Dendritic cell treated with granulocyte-macrophage colony-stimulating factor and Interleukin-4, amounts not matched to agents 40 ng/mL and 50 ng/mL, for 4 days (primary cell): ENCODE measurements around the gene SINHCAF.

Experiments used
- H3K27ac Mint-ChIP-seq: one replicate; pipeline ENCODE4 v1.8.0; 2022; ENCODE audit warnings: mild to moderate bottlenecking, mixed read lengths
- H3K27me3 Mint-ChIP-seq: one replicate; pipeline ENCODE4 v1.8.0; 2022; ENCODE audit warnings: mild to moderate bottlenecking, mixed read lengths
- H3K36me3 Mint-ChIP-seq: one replicate; pipeline ENCODE4 v1.8.0; 2022; ENCODE audit warnings: low read depth, mixed read lengths
- H3K4me1 Mint-ChIP-seq: one replicate; pipeline ENCODE4 v1.8.0; 2022; ENCODE audit warnings: low read depth, mixed read lengths
- H3K4me3 Mint-ChIP-seq: one replicate; pipeline ENCODE4 v1.8.0; 2022; ENCODE audit warnings: mild to moderate bottlenecking, moderate library complexity, mixed read lengths
- H3K9me3 Mint-ChIP-seq: one replicate; pipeline ENCODE4 v1.8.0; 2022; ENCODE audit warnings: mixed read lengths
- intact Hi-C: fragments of 100-400 bp; cut with micrococcal nuclease; formaldehyde crosslinking; loops from one replicate; pipeline ENCODE4 v1.15.0; 2022

The SINHCAF gene

DNA sequence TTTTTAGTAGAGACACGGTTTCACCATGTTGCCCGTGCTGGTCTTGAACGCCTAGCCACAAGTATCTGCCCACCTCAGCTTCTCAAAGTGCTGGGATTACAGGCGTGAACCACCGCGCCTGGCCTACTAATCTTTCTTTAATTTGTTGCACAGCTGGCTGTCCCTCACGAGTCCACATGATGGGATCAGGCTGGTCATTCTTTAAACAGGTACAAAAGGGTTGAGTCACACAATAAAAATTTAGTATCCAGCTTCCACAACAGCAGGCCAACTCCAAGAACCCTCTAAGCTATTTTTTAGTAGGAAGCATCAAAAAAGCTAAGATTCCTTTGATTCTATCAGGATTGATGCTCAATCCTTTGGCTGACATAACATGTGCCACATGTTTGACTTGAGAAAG lies 17.8 kb downstream of the SINHCAF start:
- no peak overlapping the region for H3K27ac Mint-ChIP-seq
- no peak overlapping the region for H3K4me3 Mint-ChIP-seq
- intact Hi-C loops: no loop called here
- H3K9me3 Mint-ChIP-seq: no peaks in the 10 kb centered on the region
- peaks cover 7% of the 10 kb centered on the region for H3K4me1 Mint-ChIP-seq
- H3K27me3 Mint-ChIP-seq: no peaks in the 10 kb centered on the region
- H3K36me3 Mint-ChIP-seq: peaks cover 40% of the 10 kb centered on the region

DNA sequence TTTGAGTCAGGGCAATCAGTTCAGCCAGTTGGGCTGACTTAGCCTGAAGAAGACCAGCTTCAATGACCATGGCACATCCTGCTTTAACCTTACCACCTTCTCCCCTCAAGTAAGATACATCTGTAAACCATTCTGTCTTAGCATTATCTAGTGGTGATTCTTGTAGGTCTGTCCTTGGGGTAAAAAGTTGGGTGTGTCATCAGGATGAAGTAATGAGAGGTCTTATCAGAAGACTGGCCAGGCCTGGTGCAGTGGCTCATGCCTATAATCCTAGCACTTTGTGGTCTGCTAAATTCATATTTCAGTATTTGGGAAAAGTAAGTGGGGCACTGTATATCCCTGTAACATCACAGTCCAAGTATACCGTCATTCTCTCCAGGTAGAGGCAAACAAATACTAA lies 19.1 kb downstream of the SINHCAF start:
- Mint-ChIP-seq H3K27me3 (no peaks in the 10 kb centered on the region), H3K4me1 (peaks cover 10% of the 10 kb centered on the region), H3K36me3 (peaks cover 44% of the 10 kb centered on the region), H3K4me3 (no peak overlapping the region), H3K9me3 (no peaks in the 10 kb centered on the region), H3K27ac (no peak overlapping the region)
- intact Hi-C loops: no loop called here

DNA sequence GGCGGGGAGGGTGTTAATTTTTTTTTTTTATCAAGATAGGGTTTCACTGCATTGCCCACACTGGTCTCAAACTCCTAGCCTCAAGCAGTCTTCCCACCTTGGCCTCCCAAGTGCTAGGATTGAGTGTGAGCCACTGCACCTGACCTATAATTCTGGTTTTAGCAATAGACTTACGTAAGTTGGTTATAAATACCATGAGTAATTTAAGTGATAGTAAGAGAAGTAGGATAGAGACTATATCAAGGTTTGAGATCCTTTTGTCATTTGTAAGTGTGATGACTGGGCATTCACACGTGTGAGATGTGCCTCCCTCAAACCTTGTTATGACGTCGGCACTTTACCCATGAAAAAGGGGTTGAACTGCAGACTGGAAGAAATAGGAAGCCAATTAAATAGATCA lies 22.5 kb downstream of the SINHCAF start:
- peaks cover 36% of the 10 kb centered on the region for H3K36me3 Mint-ChIP-seq
- H3K27me3 Mint-ChIP-seq: no peaks in the 10 kb centered on the region
- H3K27ac Mint-ChIP-seq: no peak overlapping the region
- peaks cover 29% of the 10 kb centered on the region for H3K4me1 Mint-ChIP-seq
- H3K4me3 Mint-ChIP-seq: no peak overlapping the region
- intact Hi-C loops: no loop called here
- no peaks in the 10 kb centered on the region for H3K9me3 Mint-ChIP-seq

DNA sequence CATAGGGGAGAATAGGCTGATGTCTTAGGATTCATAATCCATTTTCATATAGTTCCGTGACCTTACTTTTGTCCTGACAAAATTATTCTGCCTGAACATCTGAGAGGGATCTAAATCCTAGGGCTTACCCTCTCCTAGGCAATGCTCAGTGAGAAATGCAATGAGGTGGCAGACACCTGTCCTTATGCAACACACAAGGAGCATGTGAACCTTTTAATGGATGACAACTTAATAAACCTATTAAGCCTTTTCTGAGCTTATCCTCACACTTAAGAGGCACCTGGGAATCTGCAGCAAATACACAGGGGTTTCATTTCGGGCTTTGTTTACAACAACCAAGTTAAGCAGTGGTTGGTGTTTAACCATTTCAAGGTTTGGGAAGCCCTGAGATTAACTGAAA lies 24.6 kb downstream of the SINHCAF start:
- Mint-ChIP-seq H3K4me3 (no peak overlapping the region), H3K9me3 (no peaks in the 10 kb centered on the region), H3K4me1 (peaks cover 35% of the 10 kb centered on the region), H3K27me3 (no peaks in the 10 kb centered on the region), H3K27ac (peak overlapping the region; percentile 83), H3K36me3 (peaks cover 52% of the 10 kb centered on the region)
- intact Hi-C loops: no loop called here

DNA sequence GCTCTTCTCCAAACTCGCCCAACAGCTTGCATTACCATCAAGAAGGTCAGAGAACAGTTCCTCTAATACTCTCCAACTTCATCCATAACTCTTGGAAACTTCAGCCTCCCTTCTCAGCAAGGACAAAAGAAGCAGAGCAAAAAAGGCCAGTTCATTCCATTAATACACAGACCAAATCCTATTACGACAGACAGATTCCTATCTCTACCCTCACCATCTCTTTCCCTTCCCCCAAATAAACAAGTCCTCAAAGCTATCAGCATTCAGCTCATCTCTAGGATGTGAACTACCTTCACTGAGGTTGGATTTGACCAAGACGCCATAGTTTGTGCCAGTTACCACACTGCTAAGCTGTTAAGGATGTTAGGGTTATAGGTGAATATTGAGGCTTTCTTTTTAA lies 25.2 kb downstream of the SINHCAF start:
- no peak overlapping the region for H3K4me3 Mint-ChIP-seq
- H3K9me3 Mint-ChIP-seq: no peaks in the 10 kb centered on the region
- intact Hi-C loops: no loop called here
- no peaks in the 10 kb centered on the region for H3K27me3 Mint-ChIP-seq
- peak overlapping the region; percentile 83 for H3K27ac Mint-ChIP-seq
- peaks cover 58% of the 10 kb centered on the region for H3K36me3 Mint-ChIP-seq
- H3K4me1 Mint-ChIP-seq: peaks cover 35% of the 10 kb centered on the region

DNA sequence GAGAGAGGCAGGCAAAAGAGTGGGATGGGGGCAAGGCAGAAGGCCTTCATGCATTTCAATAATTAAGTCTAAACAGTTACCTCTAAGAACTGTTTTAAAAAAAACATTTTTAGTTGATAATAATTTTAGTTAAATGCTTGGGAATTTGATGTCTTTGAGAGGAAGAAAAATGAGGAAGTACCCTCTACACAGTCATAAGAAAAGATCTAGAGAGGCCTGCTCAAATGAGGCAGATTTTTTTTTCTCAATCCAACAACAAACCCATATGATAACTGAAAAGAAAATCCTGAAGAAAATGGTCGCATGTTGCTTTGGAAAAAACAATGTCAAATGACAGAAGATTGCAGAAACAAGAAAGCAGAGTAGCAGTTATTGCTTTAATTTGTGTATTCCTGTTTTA lies 25.6 kb downstream of the SINHCAF start:
- Mint-ChIP-seq H3K4me1 (peaks cover 35% of the 10 kb centered on the region), H3K27ac (peak overlapping the region; percentile 83), H3K9me3 (no peaks in the 10 kb centered on the region), H3K4me3 (no peak overlapping the region), H3K27me3 (no peaks in the 10 kb centered on the region), H3K36me3 (peaks cover 62% of the 10 kb centered on the region)
- intact Hi-C loops: no loop called here

DNA sequence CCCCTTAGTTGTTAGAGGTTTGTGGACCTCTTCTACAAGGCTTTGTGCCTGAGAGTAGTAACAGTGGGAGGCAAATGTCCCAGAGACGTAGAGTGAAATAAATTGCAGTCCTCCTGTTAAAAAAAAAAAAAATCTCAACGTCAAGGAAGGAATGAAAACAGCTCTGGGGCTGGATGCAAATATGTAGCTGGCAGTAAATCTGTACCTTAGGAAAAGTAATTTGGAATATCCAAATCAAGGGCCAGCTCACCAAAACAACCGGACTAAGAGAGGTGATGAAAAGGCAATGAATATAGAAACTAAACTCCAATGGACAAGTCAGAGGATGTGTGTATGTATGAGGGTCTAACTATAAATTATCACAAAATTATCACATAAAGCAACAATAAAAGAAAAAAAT lies 27.0 kb downstream of the SINHCAF start:
- H3K27me3 Mint-ChIP-seq: no peaks in the 10 kb centered on the region

DNA sequence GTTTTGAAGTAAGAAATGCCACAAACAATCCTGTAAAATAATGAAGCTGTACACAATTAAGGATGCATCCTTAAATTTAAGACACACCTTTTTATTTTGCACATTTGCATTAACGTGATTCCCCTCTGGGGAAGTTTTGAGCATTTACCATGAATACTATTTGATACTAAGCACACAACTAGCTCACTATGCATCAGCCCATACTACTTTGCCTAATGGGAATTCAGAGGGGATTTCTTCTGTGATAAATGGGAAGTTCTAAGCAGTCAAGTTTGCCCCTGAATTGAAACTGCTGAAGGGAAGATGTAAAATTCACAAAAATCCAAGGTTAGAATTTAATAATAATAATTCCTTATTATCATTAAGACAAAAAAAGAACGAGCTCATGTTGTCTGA lies 27.4 kb downstream of the SINHCAF start:
- H3K9me3 Mint-ChIP-seq: no peaks in the 10 kb centered on the region
- H3K4me1 Mint-ChIP-seq: peaks cover 32% of the 10 kb centered on the region
- no peak overlapping the region for H3K4me3 Mint-ChIP-seq
- no peaks in the 10 kb centered on the region for H3K27me3 Mint-ChIP-seq
- intact Hi-C loops: no loop called here
- peaks cover 62% of the 10 kb centered on the region for H3K36me3 Mint-ChIP-seq
- no peak overlapping the region for H3K27ac Mint-ChIP-seq

More for the DNA sequence above, 27.0 kb downstream of the SINHCAF start:
- H3K27ac Mint-ChIP-seq: no peak overlapping the region
- H3K4me1 Mint-ChIP-seq: peaks cover 35% of the 10 kb centered on the region
- no peaks in the 10 kb centered on the region for H3K9me3 Mint-ChIP-seq
- H3K36me3 Mint-ChIP-seq: peaks cover 62% of the 10 kb centered on the region
- H3K4me3 Mint-ChIP-seq: no peak overlapping the region
- intact Hi-C loops: no loop called here

DNA sequence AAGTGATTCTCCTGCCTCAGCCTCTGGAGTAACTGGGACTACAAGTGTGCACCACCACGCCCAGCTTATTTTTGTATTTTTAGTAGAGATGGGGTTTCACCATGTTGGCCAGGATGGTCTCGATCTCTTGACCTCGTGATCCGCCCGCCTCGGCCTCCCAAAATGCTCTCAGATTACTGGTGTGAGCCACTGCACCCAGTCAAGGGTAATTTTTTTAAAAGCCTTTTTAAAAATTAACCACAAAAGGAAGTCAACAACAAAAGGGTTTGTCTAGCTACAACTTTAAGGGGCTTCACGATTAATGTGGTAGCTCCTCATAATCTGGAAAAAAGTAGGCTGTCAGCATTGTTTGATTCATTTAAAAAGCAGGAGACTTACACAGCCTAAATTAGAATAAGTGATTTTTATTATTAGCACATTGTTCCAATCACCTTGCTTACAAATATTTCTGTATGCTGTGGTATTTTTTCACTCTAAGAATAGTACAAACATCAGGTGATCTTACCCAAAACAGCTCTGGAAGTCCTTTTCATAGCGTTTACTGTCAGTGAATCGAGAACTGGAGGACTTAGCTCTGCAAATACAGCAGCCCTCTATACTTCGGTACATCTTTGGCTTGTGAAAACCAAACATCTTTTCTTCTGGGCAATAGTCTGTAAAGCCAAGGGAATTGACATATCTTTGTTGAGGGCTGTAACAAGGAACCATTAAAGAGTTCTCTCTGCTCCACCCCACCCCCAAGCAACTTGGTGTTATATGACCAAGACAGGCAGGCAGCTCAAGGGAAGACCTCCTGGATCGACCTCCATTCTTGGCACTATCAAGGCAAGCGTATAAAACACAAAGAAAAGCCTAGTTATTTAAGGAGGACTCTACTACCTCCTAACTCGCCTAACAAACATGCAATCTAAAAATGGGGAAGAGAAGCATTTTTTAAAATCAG lies 28.1 kb downstream of the SINHCAF start:
- Mint-ChIP-seq H3K36me3 (peaks cover 62% of the 10 kb centered on the region), H3K4me3 (no peak overlapping the region), H3K27ac (no peak overlapping the region), H3K9me3 (no peaks in the 10 kb centered on the region), H3K27me3 (no peaks in the 10 kb centered on the region), H3K4me1 (peaks cover 25% of the 10 kb centered on the region)
- intact Hi-C loops: no loop called here

DNA sequence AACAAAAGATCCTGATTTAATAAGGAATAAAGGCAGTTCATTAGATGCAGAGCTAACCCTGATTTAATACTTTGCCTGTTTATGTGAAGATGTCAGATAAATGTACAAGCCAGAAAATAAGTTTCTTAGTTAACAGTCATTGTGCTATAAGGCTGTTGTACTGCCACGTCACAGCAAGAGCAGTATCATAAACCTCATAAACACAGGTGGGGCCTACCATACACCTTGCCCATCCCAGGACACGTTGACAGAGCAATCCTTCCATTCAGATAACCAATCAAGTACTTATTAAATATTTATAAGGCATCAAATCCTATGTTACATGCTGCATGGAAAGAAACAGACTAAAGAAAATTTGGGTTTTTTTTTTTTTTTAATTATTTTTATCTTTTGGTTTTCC lies 36.5 kb downstream of the SINHCAF start:
- no peaks in the 10 kb centered on the region for H3K4me1 Mint-ChIP-seq
- no peak overlapping the region for H3K27ac Mint-ChIP-seq
- no peaks in the 10 kb centered on the region for H3K9me3 Mint-ChIP-seq
- H3K36me3 Mint-ChIP-seq: peaks cover 97% of the 10 kb centered on the region
- intact Hi-C loops: no loop called here
- no peak overlapping the region for H3K4me3 Mint-ChIP-seq
- no peaks in the 10 kb centered on the region for H3K27me3 Mint-ChIP-seq

DNA sequence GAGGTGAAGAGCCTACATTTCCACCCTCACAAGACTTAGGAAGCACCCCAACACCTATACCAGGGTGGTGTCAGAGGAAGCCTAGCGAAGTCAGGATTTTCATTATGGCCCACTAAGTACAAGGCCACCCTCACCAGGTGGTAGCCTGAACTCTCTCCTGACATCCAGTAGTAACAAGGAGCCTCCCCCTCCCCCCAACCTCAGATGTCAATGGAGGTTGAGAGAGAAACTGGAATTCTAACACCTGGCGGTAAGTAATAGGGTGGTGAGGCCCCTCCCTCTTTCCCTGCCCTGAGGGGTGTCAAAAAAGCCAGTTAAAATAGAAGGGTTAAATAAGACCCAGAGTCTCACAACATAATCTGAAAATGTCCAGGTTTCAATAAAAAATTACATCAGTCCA lies 37.6 kb downstream of the SINHCAF start:
- intact Hi-C loops: no loop called here
- H3K27ac Mint-ChIP-seq: no peak overlapping the region
- H3K4me3 Mint-ChIP-seq: no peak overlapping the region
- no peaks in the 10 kb centered on the region for H3K27me3 Mint-ChIP-seq
- no peaks in the 10 kb centered on the region for H3K9me3 Mint-ChIP-seq
- no peaks in the 10 kb centered on the region for H3K4me1 Mint-ChIP-seq
- peaks cover 97% of the 10 kb centered on the region for H3K36me3 Mint-ChIP-seq

DNA sequence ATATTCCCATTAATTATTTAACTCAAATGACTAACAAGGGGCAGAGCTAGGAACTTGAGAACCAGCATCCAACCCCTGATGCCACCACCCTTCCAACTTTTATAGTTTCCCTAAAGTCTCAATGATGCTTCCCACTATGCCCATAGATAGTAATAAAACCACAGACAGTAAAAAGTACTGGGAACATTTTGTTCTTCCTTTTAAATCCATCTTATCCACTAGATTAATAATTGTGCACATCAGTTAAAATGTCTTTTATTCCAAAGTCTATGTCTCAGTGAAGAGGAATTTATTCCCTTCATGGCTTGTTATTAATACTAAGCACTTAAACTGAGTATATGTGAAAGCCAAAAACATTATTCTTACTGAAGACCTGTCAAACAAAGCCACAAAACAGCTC lies 45.8 kb downstream of the SINHCAF start:
- H3K36me3 Mint-ChIP-seq: peaks cover 83% of the 10 kb centered on the region
- H3K4me1 Mint-ChIP-seq: no peaks in the 10 kb centered on the region

DNA sequence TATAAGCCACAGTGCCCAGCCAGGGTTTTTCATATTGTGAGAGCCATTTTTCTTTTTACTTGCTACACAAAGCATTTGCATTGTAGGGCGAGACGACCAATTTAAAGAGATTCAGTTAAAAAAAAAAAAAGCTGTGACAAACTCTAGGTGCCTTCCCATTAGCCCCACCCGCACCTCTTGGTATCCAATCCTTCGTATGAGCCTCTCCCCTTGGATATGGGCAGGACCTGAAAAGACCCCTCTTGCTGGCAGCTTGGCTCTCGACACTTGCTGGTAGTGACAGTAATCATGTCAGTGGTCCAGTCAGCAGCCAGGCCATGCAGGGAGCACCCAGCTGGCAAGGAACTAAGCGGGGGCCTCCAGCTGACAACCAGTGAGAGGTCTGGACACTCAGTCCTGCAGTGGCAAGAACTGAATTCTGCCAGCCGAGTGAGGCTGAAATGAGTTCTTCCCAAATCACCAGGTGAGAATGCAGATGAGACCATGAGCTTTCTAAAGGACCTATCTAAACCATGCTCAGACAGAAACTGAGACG lies 46.5 kb downstream of the SINHCAF start:
- no peaks in the 10 kb centered on the region for H3K9me3 Mint-ChIP-seq
- intact Hi-C loops: loop anchor here (10.0 kb wide), 1 partner anchor 165 kb away; no protein-coding TSS in a partner anchor
- no peak overlapping the region for H3K27ac Mint-ChIP-seq
- no peaks in the 10 kb centered on the region for H3K4me1 Mint-ChIP-seq
- H3K36me3 Mint-ChIP-seq: peaks cover 83% of the 10 kb centered on the region
- H3K27me3 Mint-ChIP-seq: no peaks in the 10 kb centered on the region
- no peak overlapping the region for H3K4me3 Mint-ChIP-seq

More for the DNA sequence above, 45.8 kb downstream of the SINHCAF start:
- Mint-ChIP-seq H3K27me3 (no peaks in the 10 kb centered on the region), H3K9me3 (no peaks in the 10 kb centered on the region), H3K4me3 (no peak overlapping the region), H3K27ac (no peak overlapping the region)
- intact Hi-C loops: no loop called here

DNA sequence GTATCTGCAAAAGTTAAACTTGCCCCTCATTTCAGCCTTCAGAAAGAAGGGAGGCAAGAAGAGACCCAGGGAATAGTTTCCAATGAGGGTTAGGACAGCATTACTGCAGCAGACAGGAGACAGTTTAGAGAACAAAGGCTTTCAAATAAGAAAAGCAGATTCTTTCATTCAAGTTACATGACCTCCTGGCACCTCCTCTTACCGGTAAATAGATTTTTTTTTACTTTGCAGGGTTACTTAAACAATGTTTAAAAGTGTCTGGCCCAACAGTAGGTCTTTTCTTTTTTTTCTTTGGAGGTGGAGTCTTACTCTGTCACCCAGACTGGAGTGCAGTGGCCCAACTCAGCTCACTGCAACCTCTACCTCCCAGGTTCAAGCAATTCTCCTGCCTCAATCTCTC lies 47.1 kb downstream of the SINHCAF start:
- Mint-ChIP-seq H3K4me1 (no peaks in the 10 kb centered on the region), H3K4me3 (no peak overlapping the region), H3K27me3 (no peaks in the 10 kb centered on the region), H3K9me3 (no peaks in the 10 kb centered on the region), H3K27ac (no peak overlapping the region), H3K36me3 (peaks cover 79% of the 10 kb centered on the region)
- intact Hi-C loops: loop anchor here (10.0 kb wide), 1 partner anchor 164 kb away; no protein-coding TSS in a partner anchor
